HCT116 (cell line): Measurements from ENCODE around the gene HMGCL. TPM values are rescaled to one million over a fixed set of nuclear protein-coding genes. Genes with fewer than 3 reads are reported as not detected.

Experiments
- ATAC-seq: fragments of 200-7000 bp; cut with Tn5 transposase; 2 replicates; pipeline ENCODE4 v1.9.1; 2020; ENCODE audit warnings: mild to moderate bottlenecking, moderate library complexity
- BruUV-seq: library from RNA; stranded (reverse); fragments of 400-500 nt; replicated peaks from 2 replicates; lab custom pipeline; 2021; lab: Mats Ljungman, UMichigan
- CTCF ChIA-PET: fragments of 300-600 bp; sonication (Branson Sonifier 250); formaldehyde crosslinking; loops from one replicate; lab custom pipeline; 2021; ENCODE audit warnings: antibody characterized with exemption; lab: Charles Lee
- POLR2A ChIA-PET: fragments of 300-600, 350-600 bp; sonication (Branson Sonifier 250); formaldehyde crosslinking; loops from one replicate; lab custom pipeline; 2021; ENCODE audit warnings: antibody characterized with exemption; lab: Charles Lee
- RAD21 ChIA-PET, 2 experiments: fragments of 300-600 bp; sonication (Branson Sonifier 250); formaldehyde crosslinking; loops; one replicate each; lab custom pipeline; 2023; ENCODE audit warnings: low total read pairs in 2 of 2; ENCODE audit not compliant: uncharacterized antibody in 2 of 2, unreplicated experiment in 2 of 2, low non-redundant PET in 1 of 2; lab: Charles Lee
- DNase-seq: peaks from one replicate; pipeline ENCODE4 v3.0.0-alpha.2; 2010; ENCODE audit warnings: low read depth, low spot score
- H2AFZ ChIP-seq: fragments of 200-600 bp; shearing (Covaris generic), sonication (generic); 2 replicates; pipeline ENCODE4 v1.6.1; 2017; ENCODE audit warnings: low read depth, mixed run types, mixed read lengths, antibody characterized with exemption, low read length; ENCODE audit not compliant: poor library complexity, severe bottlenecking
- H3K27ac ChIP-seq: 2 replicates; pipeline ENCODE4 v1.5.1; 2012; ENCODE audit warnings: low read depth, low read length
- H3K27me3 ChIP-seq: fragments of 200-600 bp; sonication (generic); 2 replicates; pipeline ENCODE4 v1.6.1; 2016; ENCODE audit warnings: mixed run types, low read length, mixed read lengths; ENCODE audit not compliant: insufficient read depth
- H3K36me3 ChIP-seq, 2 experiments: fragments of 200-500 bp in 1 of 2; fragments of 200-600 bp in 1 of 2; sonication (Bioruptor generic) in 1 of 2; sonication (generic) in 1 of 2; 2 replicates each; pipeline versions ENCODE4 v1.5.1 to v1.6.1; 2014 to 2016; ENCODE audit warnings: low read length in 2 of 2, inconsistent platforms in 1 of 2, mixed read lengths in 1 of 2, mixed run types in 1 of 2; ENCODE audit not compliant: insufficient read depth in 2 of 2, control insufficient read depth in 1 of 2
- H3K4me1 ChIP-seq, 2 experiments: fragments of 200-600 bp in 1 of 2; sonication (generic) in 1 of 2; 2 replicates each; pipeline versions ENCODE4 v1.5.1 to v1.6.1; 2012 to 2017; ENCODE audit warnings: low read length in 2 of 2, inconsistent platforms in 1 of 2, mild to moderate bottlenecking in 1 of 2, mixed read lengths in 1 of 2, mixed run types in 1 of 2, moderate library complexity in 1 of 2; ENCODE audit not compliant: insufficient read depth in 2 of 2, control insufficient read depth in 1 of 2
- H3K4me2 ChIP-seq: fragments of 200-600 bp; sonication (generic); 2 replicates; pipeline ENCODE4 v1.6.1; 2017; ENCODE audit warnings: mixed run types, low read length, mixed read lengths
- H3K4me3 ChIP-seq, 2 experiments: fragments of 200-600 bp in 1 of 2; sonication (generic) in 1 of 2; replicated peaks in 1 of 2; 2 replicates each; pipeline ENCODE4 v1.5.1; 2011 to 2016; ENCODE audit warnings: low read length in 2 of 2, control low read depth in 1 of 2, low read depth in 1 of 2, mild to moderate bottlenecking in 1 of 2, mixed read lengths in 1 of 2, mixed run types in 1 of 2
- H3K79me2 ChIP-seq: fragments of 200-600 bp; sonication (generic); 2 replicates; pipeline ENCODE4 v1.6.1; 2017; ENCODE audit warnings: mild to moderate bottlenecking, mixed run types, low read length, moderate library complexity, mixed read lengths; ENCODE audit not compliant: insufficient read depth
- H3K9ac ChIP-seq: fragments of 200-600 bp; sonication (generic); 2 replicates; pipeline ENCODE4 v1.6.1; 2016; ENCODE audit warnings: low read length, mixed read lengths
- H3K9me2 ChIP-seq: fragments of 200-600 bp; sonication (generic), shearing (Covaris generic); 2 replicates; pipeline ENCODE4 v1.6.1; 2017; ENCODE audit warnings: mixed run types, mild to moderate bottlenecking, moderate library complexity; ENCODE audit not compliant: insufficient read depth
- H3K9me3 ChIP-seq, 2 experiments: fragments of 200-500 bp in 1 of 2; fragments of 200-600 bp in 1 of 2; sonication (Bioruptor generic) in 1 of 2; sonication (generic) in 1 of 2; 2 replicates each; pipeline ENCODE4 v1.6.1; 2014 to 2017; ENCODE audit warnings: low read length in 2 of 2, mixed read lengths in 2 of 2, inconsistent platforms in 1 of 2, low read depth in 1 of 2, mild to moderate bottlenecking in 1 of 2, mixed run types in 1 of 2, moderate library complexity in 1 of 2; ENCODE audit not compliant: control insufficient read depth in 1 of 2, insufficient read depth in 1 of 2
- H4K20me1 ChIP-seq: fragments of 200-600 bp; sonication (generic), shearing (Covaris generic); 2 replicates; pipeline ENCODE4 v1.6.1; 2017; ENCODE audit warnings: mixed run types, mild to moderate bottlenecking, moderate library complexity; ENCODE audit not compliant: insufficient read depth
- ATF3 ChIP-seq: IDR thresholded peaks from 2 replicates; pipeline ENCODE4 v1.6.1; 2012
- CBX3 ChIP-seq: IDR thresholded peaks from 2 replicates; pipeline ENCODE4 v1.6.1; 2012; ENCODE audit warnings: low read depth
- CEBPB ChIP-seq: IDR thresholded peaks from 2 replicates; pipeline ENCODE4 v1.6.1; 2012; ENCODE audit warnings: low read depth
- EZH2 ChIP-seq: fragments of 200-600 bp; sonication (generic); IDR thresholded peaks from 2 replicates; pipeline ENCODE4 v1.6.1; 2017; ENCODE audit warnings: antibody characterized with exemption, mixed run types
- SIN3A ChIP-seq: IDR thresholded peaks from 2 replicates; pipeline ENCODE4 v1.6.1; 2012; ENCODE audit warnings: low read depth
- TCF7L2 ChIP-seq: IDR thresholded peaks from 2 replicates; pipeline ENCODE4 v1.7.0; 2011; ENCODE audit warnings: borderline replicate concordance, inconsistent platforms; ENCODE audit not compliant: insufficient read depth, insufficient read length; ENCODE audit errors: extremely low read depth
- intact Hi-C: fragments of 100-400 bp; cut with micrococcal nuclease; formaldehyde crosslinking; loops from 2 replicates; pipeline ENCODE4 v1.10.0; 2022
- total RNA-seq: library from RNA; stranded (reverse); gene quantifications from one replicate; pipeline ENCODE4 v1.2.1, GENCODE V29; 2021; ENCODE audit not compliant: unreplicated experiment
- TF ChIP-seq, protein P1 (sequence below), 3 experiments: fragments of 200-600 bp in 1 of 3; sonication (generic) in 1 of 3; IDR thresholded peaks in 2 of 3; conservative IDR thresholded peaks in 1 of 3; 2 replicates each; pipeline ENCODE4 v1.5.1; 2012 to 2017; ENCODE audit warnings: low read depth in 2 of 3, low read length in 2 of 3, antibody characterized with exemption in 1 of 3, borderline replicate concordance in 1 of 3, control low read depth in 1 of 3, mild to moderate bottlenecking in 1 of 3, mixed read lengths in 1 of 3, mixed run types in 1 of 3, moderate library complexity in 1 of 3; ENCODE audit not compliant: insufficient read depth in 1 of 3

HMGCL gene
- total RNA-seq, 1 experiment from 2014 or later, result 36.2 TPM

DNA sequence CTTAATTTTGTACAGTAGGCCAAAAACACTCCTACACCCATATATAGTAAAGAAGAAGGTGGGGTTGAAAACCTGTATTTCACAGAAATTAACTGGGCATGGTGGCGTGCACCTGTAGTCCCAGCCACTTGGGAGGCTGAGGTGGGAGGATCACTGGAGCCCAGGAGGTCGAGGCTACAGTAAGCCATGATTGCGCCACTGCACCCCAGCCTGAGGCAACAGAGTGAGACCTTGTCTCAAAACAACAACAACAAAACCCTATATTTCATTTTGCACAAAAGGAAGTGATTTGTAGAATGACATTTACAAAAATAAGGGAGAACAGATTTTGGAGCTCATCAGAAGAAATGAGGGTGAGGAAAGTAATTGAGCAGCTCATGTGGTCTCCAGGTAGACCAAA is 36.5 kb downstream of the HMGCL start:
- CTCF ChIA-PET, result interaction anchor here (2.3 to 4.1 kb wide), 2 partner anchors 9 to 17 kb away, joined by 7 to 15 read pairs; no protein-coding TSS in a partner anchor
- Histone ChIP-seq H3K36me3 (peaks cover 29 to 38% of the 10 kb centered on the region in 2 experiments; a peak in 3 of 4 replicates), H4K20me1 (no peaks in the 10 kb centered on the region), H3K27me3 (no peaks in the 10 kb centered on the region), H3K4me3 (no peak overlapping the region), H3K4me1 (peaks cover 31 to 47% of the 10 kb centered on the region in 2 experiments), H3K27ac (peak overlapping the region; percentile 79; the same call in 1 of the 2 replicates), H2AFZ (no peak overlapping the region), H3K79me2 (peaks cover 51% of the 10 kb centered on the region)
- intact Hi-C loops, result no loop called here
- ATAC-seq (no peak), DNase-seq (no peak)
- RAD21 ChIA-PET, result no interaction called here
- BruUV-seq, result no TSS peak
- TF ChIP-seq SIN3A (no peak), CEBPB (no peak)
- TF ChIP-seq, all 23 proteins: peak for 0
- H3K9ac ChIP-seq, result peak overlapping the region; percentile 85; the same call in 1 of the 2 replicates
- no peaks in the 10 kb centered on the region for H3K9me3 ChIP-seq
- peak overlapping the region; percentile 78 for H3K4me2 ChIP-seq
- POLR2A ChIA-PET, result interaction anchor here (0.6 to 3.8 kb wide), 2 partner anchors 10 to 229 kb away, joined by 3 to 30 read pairs; partner anchors contain the start of gene PITHD1
- H3K9me2 ChIP-seq, result no peaks in the 10 kb centered on the region

GRCh38 chr1:23787701-23788100 is 37.5 kb downstream of the HMGCL start:
- Histone ChIP-seq H3K4me1 (peaks cover 22 to 38% of the 10 kb centered on the region in 2 experiments), H3K9ac (no peak overlapping the region), H2AFZ (no peak overlapping the region), H3K4me3 (no peak overlapping the region), H3K4me2 (no peak overlapping the region), H3K27me3 (no peaks in the 10 kb centered on the region), H3K27ac (no peak overlapping the region), H3K79me2 (peaks cover 46% of the 10 kb centered on the region), H3K9me2 (no peaks in the 10 kb centered on the region), H3K9me3 (no peaks in the 10 kb centered on the region), H4K20me1 (no peaks in the 10 kb centered on the region), H3K36me3 (peaks cover 25 to 33% of the 10 kb centered on the region in 2 experiments; a peak in 3 of 4 replicates)
- ATAC-seq, result no peak
- ChIA-PET RAD21 (interaction anchor here in 1 of 2 experiments (0.6 kb wide), 1 partner anchor 17 kb away, joined by 4 read pairs; no protein-coding TSS in a partner anchor), CTCF (no interaction called here), POLR2A (interaction anchor here (3.8 kb wide), 1 partner anchor 9 kb away, joined by 30 read pairs; the partner anchor contains the start of gene PITHD1)
- intact Hi-C loops, result no loop called here
- DNase-seq, result no peak
- BruUV-seq, result TSS peak; percentile 38
- TF ChIP-seq, protein P1, sequence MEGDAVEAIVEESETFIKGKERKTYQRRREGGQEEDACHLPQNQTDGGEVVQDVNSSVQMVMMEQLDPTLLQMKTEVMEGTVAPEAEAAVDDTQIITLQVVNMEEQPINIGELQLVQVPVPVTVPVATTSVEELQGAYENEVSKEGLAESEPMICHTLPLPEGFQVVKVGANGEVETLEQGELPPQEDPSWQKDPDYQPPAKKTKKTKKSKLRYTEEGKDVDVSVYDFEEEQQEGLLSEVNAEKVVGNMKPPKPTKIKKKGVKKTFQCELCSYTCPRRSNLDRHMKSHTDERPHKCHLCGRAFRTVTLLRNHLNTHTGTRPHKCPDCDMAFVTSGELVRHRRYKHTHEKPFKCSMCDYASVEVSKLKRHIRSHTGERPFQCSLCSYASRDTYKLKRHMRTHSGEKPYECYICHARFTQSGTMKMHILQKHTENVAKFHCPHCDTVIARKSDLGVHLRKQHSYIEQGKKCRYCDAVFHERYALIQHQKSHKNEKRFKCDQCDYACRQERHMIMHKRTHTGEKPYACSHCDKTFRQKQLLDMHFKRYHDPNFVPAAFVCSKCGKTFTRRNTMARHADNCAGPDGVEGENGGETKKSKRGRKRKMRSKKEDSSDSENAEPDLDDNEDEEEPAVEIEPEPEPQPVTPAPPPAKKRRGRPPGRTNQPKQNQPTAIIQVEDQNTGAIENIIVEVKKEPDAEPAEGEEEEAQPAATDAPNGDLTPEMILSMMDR (IDR thresholded peaks at IDR 0.05 in 2 of 3, conservative IDR thresholded peaks at IDR 0.05 in 1 of 3; ENCODE audit: borderline replicate concordance in 1 of 3, insufficient read depth in 1 of 3, low read depth in 2 of 3, low read length in 2 of 3), result no peak
- TF ChIP-seq TCF7L2 (no peak), EZH2 (no peak), CBX3 (no peak), ATF3 (no peak)
